ENCODE results near the gene FBXW9.
"Not testable (repeated sequence)": the region's sequence is repeated elsewhere in the genome, so short reads cannot be mapped to it uniquely, and the experiment has no call there.

FBXW9 gene

GRCh38 chr19:12680034-12680433, 16.4 kb downstream of the FBXW9 start:
- no peak for DNase-seq

GRCh38 chr19:12678039-12678438, 18.4 kb downstream of the FBXW9 start:
- not testable (repeated sequence) for DNase-seq

- DNase-seq: no peak
Observed at GRCh38 chr19:12676928-12677327, 19.5 kb downstream of the FBXW9 start.

- peak; percentile 89 for DNase-seq
Observed at GRCh38 chr19:12676384-12676792, 20.0 kb downstream of the FBXW9 start.

- DNase-seq: no peak
Observed at GRCh38 chr19:12675940-12676339, 20.5 kb downstream of the FBXW9 start.

GRCh38 chr19:12675399-12675798, 21.0 kb downstream of the FBXW9 start:
- no peak for DNase-seq

- DNase-seq: no peak
Observed at GRCh38 chr19:12672744-12673143, 23.7 kb downstream of the FBXW9 start.

- DNase-seq: no peak
Observed at GRCh38 chr19:12670159-12670928, 26.1 kb downstream of the FBXW9 start.

- DNase-seq: peak; percentile 76
Observed at GRCh38 chr19:12669270-12670158, 26.9 kb downstream of the FBXW9 start.

GRCh38 chr19:12668932-12669269, 27.5 kb downstream of the FBXW9 start:
- peak; percentile 67 for DNase-seq

- DNase-seq: no peak
Observed at GRCh38 chr19:12668346-12668745, 28.1 kb downstream of the FBXW9 start.

- DNase-seq: no peak
Observed at GRCh38 chr19:12667731-12668302, 28.6 kb downstream of the FBXW9 start.

- DNase-seq: peak; percentile 74
Observed at GRCh38 chr19:12666265-12667048, 30.0 kb downstream of the FBXW9 start, which contains the start of the genes MAN2B1 and WDR83. TSS of gene MAN2B1 (minus strand) at chr19:12666742. CDS start at chr19:12666701, 41 bp downstream. TSS of gene WDR83 (plus strand) at chr19:12666807. CDS start at chr19:12669791, 2,984 bp downstream.

GRCh38 chr19:12665671-12666264, 30.7 kb downstream of the FBXW9 start:
- no peak for DNase-seq

- DNase-seq: peak; percentile 84
Observed at GRCh38 chr19:12665281-12665573, 31.2 kb downstream of the FBXW9 start.

GRCh38 chr19:12664406-12665280, 31.8 kb downstream of the FBXW9 start:
- no peak for DNase-seq

GRCh38 chr19:12660980-12661379, 35.5 kb downstream of the FBXW9 start:
- no peak for DNase-seq

- no peak for DNase-seq
Observed at GRCh38 chr19:12657966-12658365, 38.5 kb downstream of the FBXW9 start.

- DNase-seq: no peak
Observed at GRCh38 chr19:12656899-12657571, 39.4 kb downstream of the FBXW9 start.

- DNase-seq: no peak
Observed at GRCh38 chr19:12655546-12655945, 40.9 kb downstream of the FBXW9 start.

- DNase-seq: no peak
Observed at GRCh38 chr19:12652219-12652618, 44.2 kb downstream of the FBXW9 start.

Data from activated CD4-positive, alpha-beta T cell treated with anti-CD3 and anti-CD28 coated beads, Interleukin-2, amount 50 U/mL, for 16 hours (primary cell).